Measurements from ENCODE around the gene TSEN34. TPM values are rescaled to one million over a fixed set of nuclear protein-coding genes. Genes with fewer than 3 reads are reported as not detected.

The TSEN34 gene
- total RNA-seq, 1 experiment from 2014 or later, result 32.0 TPM

DNA sequence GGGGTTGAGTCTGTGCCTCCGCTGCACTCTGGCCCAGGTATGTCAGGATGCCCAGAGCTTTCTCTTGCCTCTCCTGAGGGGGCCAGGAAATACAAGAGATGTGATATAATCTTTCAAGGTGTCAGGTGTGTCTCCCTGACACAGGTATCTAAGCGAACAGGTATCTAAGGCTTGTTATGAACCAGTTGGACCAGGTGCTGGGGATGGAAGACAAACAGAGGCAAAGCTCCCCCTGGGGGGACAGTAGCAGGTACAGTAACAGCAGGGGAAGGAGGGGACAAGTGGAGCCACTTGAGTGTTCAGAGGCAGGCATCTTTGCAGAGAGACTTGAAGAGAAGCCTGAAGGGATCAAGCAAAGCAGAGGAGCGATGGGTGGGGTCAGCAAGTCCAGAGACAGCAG is 34.2 kb upstream of the TSEN34 start:
- TF ChIP-seq ZNF416 (CRISPR knock-in tag; IDR thresholded peaks at IDR 0.05) (no peak), GRHL2 (CRISPR knock-in tag; IDR thresholded peaks at IDR 0.05; ENCODE audit: insufficient replicate concordance, severe bottlenecking) (no peak), ATF1 (CRISPR knock-in tag; IDR thresholded peaks at IDR 0.05) (no peak), CREM (CRISPR knock-in tag; IDR thresholded peaks at IDR 0.05) (no peak), MXD4 (CRISPR knock-in tag; IDR thresholded peaks at IDR 0.05; ENCODE audit: borderline replicate concordance) (no peak), CBFB (CRISPR knock-in tag; IDR thresholded peaks at IDR 0.05; ENCODE audit: low read depth) (no peak), ZNF671 (CRISPR knock-in tag; IDR thresholded peaks at IDR 0.05) (no peak), NFE2L1 (CRISPR knock-in tag; IDR thresholded peaks at IDR 0.05) (no peak)
- TF ChIP-seq, protein P1, sequence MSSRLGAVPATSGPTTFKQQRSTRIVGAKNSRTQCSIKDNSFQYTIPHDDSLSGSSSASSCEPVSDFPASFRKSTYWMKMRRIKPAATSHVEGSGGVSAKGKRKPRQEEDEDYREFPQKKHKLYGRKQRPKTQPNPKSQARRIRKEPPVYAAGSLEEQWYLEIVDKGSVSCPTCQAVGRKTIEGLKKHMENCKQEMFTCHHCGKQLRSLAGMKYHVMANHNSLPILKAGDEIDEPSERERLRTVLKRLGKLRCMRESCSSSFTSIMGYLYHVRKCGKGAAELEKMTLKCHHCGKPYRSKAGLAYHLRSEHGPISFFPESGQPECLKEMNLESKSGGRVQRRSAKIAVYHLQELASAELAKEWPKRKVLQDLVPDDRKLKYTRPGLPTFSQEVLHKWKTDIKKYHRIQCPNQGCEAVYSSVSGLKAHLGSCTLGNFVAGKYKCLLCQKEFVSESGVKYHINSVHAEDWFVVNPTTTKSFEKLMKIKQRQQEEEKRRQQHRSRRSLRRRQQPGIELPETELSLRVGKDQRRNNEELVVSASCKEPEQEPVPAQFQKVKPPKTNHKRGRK (CRISPR knock-in tag; IDR thresholded peaks at IDR 0.05; ENCODE audit: borderline replicate concordance), result no peak
- TF ChIP-seq, protein P2, sequence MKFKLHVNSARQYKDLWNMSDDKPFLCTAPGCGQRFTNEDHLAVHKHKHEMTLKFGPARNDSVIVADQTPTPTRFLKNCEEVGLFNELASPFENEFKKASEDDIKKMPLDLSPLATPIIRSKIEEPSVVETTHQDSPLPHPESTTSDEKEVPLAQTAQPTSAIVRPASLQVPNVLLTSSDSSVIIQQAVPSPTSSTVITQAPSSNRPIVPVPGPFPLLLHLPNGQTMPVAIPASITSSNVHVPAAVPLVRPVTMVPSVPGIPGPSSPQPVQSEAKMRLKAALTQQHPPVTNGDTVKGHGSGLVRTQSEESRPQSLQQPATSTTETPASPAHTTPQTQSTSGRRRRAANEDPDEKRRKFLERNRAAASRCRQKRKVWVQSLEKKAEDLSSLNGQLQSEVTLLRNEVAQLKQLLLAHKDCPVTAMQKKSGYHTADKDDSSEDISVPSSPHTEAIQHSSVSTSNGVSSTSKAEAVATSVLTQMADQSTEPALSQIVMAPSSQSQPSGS (CRISPR knock-in tag; IDR thresholded peaks at IDR 0.05; ENCODE audit: borderline replicate concordance, low read depth), result no peak
- TF ChIP-seq, protein P3, sequence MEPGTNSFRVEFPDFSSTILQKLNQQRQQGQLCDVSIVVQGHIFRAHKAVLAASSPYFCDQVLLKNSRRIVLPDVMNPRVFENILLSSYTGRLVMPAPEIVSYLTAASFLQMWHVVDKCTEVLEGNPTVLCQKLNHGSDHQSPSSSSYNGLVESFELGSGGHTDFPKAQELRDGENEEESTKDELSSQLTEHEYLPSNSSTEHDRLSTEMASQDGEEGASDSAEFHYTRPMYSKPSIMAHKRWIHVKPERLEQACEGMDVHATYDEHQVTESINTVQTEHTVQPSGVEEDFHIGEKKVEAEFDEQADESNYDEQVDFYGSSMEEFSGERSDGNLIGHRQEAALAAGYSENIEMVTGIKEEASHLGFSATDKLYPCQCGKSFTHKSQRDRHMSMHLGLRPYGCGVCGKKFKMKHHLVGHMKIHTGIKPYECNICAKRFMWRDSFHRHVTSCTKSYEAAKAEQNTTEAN (CRISPR knock-in tag; IDR thresholded peaks at IDR 0.05), result no peak
- Mint-ChIP-seq H3K4me3 (no peak overlapping the region), H3K9me3 (no peaks in the 10 kb centered on the region), H3K36me3 (peaks cover 38% of the 10 kb centered on the region), H3K27ac (no peak overlapping the region), H3K4me1 (peaks cover 19% of the 10 kb centered on the region), H3K27me3 (ENCODE audit: low read depth) (no peaks in the 10 kb centered on the region; the same call in 1 of the 2 replicates)
- ChIA-PET CTCF (interaction anchor here (0.6 kb wide), 1 partner anchor 304 kb away, joined by 3 read pairs; no protein-coding TSS in a partner anchor), POLR2A (no interaction called here)
- no peak for ATAC-seq
- DNase-seq (ENCODE audit: low spot score), result no peak

DNA sequence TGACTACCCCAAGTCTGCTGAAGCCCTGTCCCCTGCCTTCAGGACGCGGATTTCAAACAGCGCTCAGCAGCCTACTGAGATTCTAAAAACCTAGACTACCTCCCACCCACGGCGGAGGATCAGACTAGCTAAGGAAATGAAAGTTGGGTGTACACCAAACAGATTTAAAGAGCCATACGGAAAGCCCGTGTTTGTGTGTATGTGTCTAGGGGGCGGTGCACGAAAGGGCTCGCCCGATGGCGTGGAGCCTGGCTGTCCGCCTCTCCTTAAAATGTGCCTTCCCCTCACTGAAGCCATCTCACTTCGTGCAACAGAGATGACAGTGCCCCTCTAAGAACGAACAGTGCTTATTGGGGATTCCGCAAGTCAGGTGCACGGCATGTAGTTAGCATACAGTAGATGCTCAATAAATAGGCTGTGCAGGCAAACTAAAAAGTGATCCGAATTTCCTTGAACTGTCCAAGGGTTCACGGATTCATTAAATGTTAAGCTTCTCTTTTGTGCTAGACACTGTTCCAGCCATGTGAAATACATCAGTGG is 32.2 kb upstream of the TSEN34 start:
- DNase-seq (ENCODE audit: low spot score), result no peak
- Mint-ChIP-seq H3K27me3 (ENCODE audit: low read depth) (peaks cover 17% of the 10 kb centered on the region), H3K9me3 (no peaks in the 10 kb centered on the region), H3K4me1 (peaks cover 30% of the 10 kb centered on the region), H3K27ac (peak overlapping the region; percentile 94), H3K36me3 (peaks cover 27% of the 10 kb centered on the region), H3K4me3 (peak overlapping the region; percentile 100)
- ChIA-PET POLR2A (interaction anchor here (1.0 to 2.2 kb wide), 4 partner anchors 9 to 251 kb away, joined by 3 to 10 read pairs (median 3); partner anchors contain the start of gene CNOT3), CTCF (interaction anchor here (0.8 to 1.9 kb wide), 6 partner anchors 14 to 246 kb away, joined by 3 to 6 read pairs (median 5); partner anchors contain the start of gene MBOAT7)
- no peak for ATAC-seq
- no peak for TF ChIP-seq ZNF138 (CRISPR knock-in tag; conservative IDR thresholded peaks at IDR 0.05)
- TF ChIP-seq CDX4 (CRISPR knock-in tag; IDR thresholded peaks at IDR 0.05; ENCODE audit: borderline replicate concordance), result no peak
- TF ChIP-seq, protein P4, sequence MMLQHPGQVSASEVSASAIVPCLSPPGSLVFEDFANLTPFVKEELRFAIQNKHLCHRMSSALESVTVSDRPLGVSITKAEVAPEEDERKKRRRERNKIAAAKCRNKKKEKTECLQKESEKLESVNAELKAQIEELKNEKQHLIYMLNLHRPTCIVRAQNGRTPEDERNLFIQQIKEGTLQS (CRISPR knock-in tag; conservative IDR thresholded peaks at IDR 0.05), result no peak
- no peak for TF ChIP-seq PRRX2 (CRISPR knock-in tag; IDR thresholded peaks at IDR 0.05)
- TF ChIP-seq SMAD3 (CRISPR knock-in tag; IDR thresholded peaks at IDR 0.05; ENCODE audit: borderline replicate concordance), result no peak
- TF ChIP-seq SOX15 (CRISPR knock-in tag; IDR thresholded peaks at IDR 0.05), result no peak
- TF ChIP-seq, protein P5, sequence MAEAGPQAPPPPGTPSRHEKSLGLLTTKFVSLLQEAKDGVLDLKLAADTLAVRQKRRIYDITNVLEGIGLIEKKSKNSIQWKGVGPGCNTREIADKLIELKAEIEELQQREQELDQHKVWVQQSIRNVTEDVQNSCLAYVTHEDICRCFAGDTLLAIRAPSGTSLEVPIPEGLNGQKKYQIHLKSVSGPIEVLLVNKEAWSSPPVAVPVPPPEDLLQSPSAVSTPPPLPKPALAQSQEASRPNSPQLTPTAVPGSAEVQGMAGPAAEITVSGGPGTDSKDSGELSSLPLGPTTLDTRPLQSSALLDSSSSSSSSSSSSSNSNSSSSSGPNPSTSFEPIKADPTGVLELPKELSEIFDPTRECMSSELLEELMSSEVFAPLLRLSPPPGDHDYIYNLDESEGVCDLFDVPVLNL (CRISPR knock-in tag; IDR thresholded peaks at IDR 0.05; ENCODE audit: borderline replicate concordance, low read depth), result no peak
- TF ChIP-seq, protein P6, sequence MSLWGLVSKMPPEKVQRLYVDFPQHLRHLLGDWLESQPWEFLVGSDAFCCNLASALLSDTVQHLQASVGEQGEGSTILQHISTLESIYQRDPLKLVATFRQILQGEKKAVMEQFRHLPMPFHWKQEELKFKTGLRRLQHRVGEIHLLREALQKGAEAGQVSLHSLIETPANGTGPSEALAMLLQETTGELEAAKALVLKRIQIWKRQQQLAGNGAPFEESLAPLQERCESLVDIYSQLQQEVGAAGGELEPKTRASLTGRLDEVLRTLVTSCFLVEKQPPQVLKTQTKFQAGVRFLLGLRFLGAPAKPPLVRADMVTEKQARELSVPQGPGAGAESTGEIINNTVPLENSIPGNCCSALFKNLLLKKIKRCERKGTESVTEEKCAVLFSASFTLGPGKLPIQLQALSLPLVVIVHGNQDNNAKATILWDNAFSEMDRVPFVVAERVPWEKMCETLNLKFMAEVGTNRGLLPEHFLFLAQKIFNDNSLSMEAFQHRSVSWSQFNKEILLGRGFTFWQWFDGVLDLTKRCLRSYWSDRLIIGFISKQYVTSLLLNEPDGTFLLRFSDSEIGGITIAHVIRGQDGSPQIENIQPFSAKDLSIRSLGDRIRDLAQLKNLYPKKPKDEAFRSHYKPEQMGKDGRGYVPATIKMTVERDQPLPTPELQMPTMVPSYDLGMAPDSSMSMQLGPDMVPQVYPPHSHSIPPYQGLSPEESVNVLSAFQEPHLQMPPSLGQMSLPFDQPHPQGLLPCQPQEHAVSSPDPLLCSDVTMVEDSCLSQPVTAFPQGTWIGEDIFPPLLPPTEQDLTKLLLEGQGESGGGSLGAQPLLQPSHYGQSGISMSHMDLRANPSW (CRISPR knock-in tag; conservative IDR thresholded peaks at IDR 0.05; ENCODE audit: low read depth), result no peak
- no peak for TF ChIP-seq FOXP1 (CRISPR knock-in tag; IDR thresholded peaks at IDR 0.05; ENCODE audit: borderline replicate concordance)
- TF ChIP-seq NR3C1 (CRISPR knock-in tag; conservative IDR thresholded peaks at IDR 0.05; ENCODE audit: low read depth), result no peak
